Measurements from ENCODE around the gene RCOR3.
"Not testable (repeated sequence)": the region's sequence is repeated elsewhere in the genome, so short reads cannot be mapped to it uniquely, and the experiment has no call there.

Gene RCOR3

DNA sequence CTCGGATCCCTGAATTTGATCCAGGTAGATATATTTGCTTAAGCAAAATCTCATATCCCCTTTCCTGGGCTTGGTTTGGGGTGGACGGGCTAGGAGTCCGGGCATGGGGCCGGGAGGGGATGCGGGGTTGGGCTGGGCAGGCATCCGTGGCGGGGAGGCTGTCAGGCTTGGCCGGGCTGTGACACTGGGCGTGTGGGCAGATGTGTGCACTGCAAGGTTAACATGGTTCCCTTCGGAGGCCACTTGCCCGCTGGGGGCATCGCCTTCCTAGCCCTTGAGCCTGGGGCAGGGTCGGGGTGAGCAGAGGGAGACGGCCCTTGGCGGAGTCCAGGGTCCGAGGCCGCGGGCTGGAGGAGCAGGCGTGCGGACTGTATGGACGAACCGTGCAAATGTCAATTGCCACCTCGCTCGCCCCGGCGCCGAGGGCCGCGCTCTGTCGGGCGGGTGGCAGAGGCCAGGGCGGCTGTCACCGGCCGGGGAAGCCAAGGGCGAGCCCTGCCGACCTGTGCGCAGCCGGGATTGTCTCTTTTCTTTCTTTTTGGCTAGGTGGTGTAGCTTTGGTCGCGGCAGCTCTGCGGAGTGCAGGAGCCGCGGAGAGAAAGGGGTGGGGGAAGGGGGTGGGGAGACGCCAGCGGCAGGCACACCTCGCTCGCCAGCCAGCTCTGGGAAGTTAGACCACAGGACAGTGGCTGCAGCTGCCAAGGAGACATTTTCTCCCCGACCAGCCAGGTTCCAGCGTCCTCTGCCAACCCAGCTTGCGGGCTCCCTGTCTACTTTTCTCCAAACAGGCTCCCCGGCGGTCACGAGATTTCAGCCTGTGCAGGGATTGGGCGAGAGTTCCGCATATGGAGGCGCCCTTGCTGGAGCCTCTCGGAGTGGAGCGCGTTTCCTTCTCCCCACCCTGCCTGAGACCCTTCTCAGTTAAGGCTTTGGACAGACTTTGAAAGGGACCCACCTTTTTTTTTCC is 1.3 kb downstream of the RCOR3 start:
- DNase-seq: peak; percentile 62

- no peak for DNase-seq
Observed at GRCh38 chr1:211261229-211261628, 2.1 kb downstream of the RCOR3 start.

DNA sequence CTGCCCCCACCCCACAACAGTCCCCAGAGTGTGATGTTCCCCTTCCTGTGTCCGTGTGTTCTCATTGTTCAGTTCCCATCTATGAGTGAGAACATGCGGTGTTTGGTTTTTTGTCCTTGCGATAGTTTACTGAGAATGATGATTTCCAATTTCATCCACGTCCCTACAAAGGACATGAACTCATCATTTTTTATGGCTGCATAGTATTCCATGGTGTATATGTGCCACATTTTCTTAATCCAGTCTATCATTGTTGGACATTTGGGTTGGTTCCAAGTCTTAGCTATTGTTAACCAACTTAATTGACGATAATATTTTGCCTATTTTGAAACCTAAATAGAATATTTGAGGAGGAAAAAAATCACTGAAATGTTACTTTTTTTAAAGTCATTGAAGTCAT is 3.9 kb downstream of the RCOR3 start:
- not testable (repeated sequence) for DNase-seq

- DNase-seq: peak; percentile 48
Observed at GRCh38 chr1:211267204-211267857, 8.2 kb downstream of the RCOR3 start.

GRCh38 chr1:211279340-211279739 is 20.2 kb downstream of the RCOR3 start:
- no peak for DNase-seq

GRCh38 chr1:211280910-211281309 is 21.7 kb downstream of the RCOR3 start:
- DNase-seq: no peak

- DNase-seq: no peak
Observed at GRCh38 chr1:211281320-211282022, 22.3 kb downstream of the RCOR3 start.

DNA sequence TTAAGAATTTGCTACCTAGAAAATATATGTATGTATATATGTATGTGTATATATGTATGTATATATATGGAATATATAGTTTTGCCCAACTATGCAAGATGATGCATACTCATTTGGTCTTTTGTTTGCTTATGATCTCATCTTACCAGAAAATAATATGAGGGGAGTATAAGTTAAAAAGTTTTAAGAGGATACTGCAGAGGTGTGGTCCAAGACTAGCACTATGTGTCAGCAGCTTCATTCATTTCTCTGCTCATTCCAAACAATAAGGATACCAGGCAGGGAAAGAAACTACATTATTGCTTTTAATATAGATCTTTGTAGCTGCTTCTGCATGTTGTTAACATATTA is 22.8 kb downstream of the RCOR3 start:
- DNase-seq: no peak

GRCh38 chr1:211285196-211285595 is 26.0 kb downstream of the RCOR3 start:
- no peak for DNase-seq

- DNase-seq: no peak
Observed at GRCh38 chr1:211287218-211287617, 28.1 kb downstream of the RCOR3 start.

- DNase-seq: no peak
Observed at GRCh38 chr1:211292411-211292810, 33.2 kb downstream of the RCOR3 start.

- DNase-seq: no peak
Observed at GRCh38 chr1:211296396-211296795, 37.2 kb downstream of the RCOR3 start.

DNA sequence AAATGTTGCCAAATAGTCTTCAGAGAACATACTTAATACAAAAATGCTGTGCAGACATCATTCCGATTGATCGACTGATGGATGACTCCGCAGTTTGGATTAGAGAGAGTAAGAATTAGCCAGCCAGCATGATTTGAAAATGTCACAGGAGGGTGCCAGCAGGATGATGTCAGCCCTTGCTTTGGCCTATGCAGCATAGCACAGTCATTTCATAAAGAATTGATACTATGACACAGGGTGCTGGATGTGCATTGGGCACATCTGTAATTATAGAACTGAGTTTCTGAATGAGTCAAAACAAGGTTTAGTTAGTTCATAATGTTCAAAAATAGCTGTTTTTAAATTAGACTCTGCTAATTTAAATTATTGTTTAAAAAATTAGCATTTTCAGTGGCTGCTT is 45.9 kb downstream of the RCOR3 start:
- no peak for DNase-seq

- no peak for DNase-seq
Observed at GRCh38 chr1:211309617-211310016, 50.5 kb downstream of the RCOR3 start.

DNA sequence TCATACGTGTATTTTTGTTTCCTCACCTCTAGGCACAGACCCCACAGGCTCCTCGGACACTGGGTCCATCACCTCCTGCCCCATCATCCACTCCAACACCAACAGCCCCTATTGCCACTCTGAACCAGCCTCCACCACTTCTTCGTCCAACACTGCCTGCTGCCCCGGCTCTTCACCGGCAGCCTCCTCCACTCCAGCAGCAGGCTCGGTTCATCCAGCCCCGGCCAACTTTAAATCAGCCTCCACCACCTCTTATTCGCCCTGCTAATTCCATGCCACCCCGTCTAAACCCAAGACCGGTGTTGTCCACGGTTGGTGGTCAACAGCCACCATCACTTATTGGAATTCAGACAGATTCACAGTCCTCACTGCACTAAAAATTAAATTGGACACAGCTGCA is 54.2 kb downstream of the RCOR3 start:
- DNase-seq: no peak

DNA sequence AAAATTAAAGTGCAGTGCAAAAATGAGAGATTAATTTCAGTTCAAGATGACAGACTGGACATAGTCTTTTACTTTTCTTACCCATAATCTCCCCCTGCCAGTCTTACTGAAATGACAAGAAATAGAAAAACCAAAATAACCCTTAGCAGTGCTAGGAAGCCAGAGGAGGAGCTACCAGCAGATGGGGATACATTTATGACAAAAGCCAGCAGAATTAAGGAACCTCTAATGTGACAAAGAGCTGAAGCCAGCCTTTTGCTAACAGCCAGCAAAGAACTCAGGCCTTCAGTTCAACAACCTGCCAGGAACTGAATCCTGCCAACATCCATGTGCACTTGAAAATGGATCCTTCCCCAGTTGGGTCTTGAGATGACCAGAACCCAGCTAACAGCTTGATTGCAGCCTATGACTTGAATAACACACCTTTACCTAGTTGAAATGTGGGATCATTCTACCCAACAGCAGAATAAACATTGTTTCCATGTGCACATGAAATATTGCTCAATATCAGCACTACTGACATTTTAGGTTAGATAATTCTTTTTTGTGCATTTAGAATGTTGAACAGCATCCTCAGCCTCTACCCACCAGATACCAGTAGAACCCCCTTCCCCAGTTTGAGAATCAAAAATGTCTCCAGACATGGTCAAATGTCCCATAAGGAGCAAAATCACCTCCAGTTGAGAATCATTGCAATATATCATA is 59.6 kb downstream of the RCOR3 start:
- DNase-seq: peak; percentile 18

DNA sequence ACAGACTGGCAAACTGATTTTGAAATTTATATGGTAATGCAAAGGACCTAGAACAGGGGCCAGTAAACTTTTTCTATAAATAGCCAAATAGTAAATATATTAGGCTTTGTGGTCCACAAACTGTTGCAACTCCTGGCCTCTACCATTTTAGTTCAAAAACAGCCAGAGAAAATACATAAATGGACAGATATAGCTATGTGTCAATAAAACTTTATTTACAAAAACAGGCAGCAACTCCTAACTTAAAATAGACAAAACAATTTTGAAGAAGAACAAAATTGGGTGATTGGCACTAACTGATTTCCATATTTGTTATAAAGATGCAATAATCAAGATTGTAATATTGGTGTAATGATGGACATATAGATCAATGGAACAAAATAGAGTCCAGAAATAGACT is 60.7 kb downstream of the RCOR3 start:
- no peak for DNase-seq

GRCh38 chr1:211320980-211321379 is 61.8 kb downstream of the RCOR3 start:
- no peak for DNase-seq

DNA sequence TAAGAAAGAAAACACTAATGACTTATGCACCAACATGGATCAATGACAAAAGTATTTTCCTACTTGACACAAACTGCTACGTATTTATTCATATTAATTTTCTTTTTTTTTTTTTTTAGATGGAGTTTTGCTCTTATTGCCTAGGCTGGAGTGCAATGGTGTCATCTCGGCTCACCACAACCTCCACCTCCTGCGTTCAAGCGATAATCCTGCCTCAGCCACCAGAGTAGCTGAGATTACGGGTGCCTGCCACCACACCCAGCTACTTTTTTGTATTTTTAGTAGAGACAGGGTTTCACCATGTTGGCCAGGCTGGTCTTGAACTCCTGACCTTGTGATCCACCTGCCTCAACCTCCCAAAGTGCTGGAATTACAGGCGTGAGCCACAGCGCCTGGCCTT is 62.5 kb downstream of the RCOR3 start:
- DNase-seq: not testable (repeated sequence)

- DNase-seq: peak; percentile 32
Observed at GRCh38 chr1:211323156-211324063, 64.2 kb downstream of the RCOR3 start.

GRCh38 chr1:211324992-211325775 is 66.0 kb downstream of the RCOR3 start:
- DNase-seq: no peak

Measured in MV-4-11 (cell line).